ENCODE data around the gene SIRT7.

DNA sequence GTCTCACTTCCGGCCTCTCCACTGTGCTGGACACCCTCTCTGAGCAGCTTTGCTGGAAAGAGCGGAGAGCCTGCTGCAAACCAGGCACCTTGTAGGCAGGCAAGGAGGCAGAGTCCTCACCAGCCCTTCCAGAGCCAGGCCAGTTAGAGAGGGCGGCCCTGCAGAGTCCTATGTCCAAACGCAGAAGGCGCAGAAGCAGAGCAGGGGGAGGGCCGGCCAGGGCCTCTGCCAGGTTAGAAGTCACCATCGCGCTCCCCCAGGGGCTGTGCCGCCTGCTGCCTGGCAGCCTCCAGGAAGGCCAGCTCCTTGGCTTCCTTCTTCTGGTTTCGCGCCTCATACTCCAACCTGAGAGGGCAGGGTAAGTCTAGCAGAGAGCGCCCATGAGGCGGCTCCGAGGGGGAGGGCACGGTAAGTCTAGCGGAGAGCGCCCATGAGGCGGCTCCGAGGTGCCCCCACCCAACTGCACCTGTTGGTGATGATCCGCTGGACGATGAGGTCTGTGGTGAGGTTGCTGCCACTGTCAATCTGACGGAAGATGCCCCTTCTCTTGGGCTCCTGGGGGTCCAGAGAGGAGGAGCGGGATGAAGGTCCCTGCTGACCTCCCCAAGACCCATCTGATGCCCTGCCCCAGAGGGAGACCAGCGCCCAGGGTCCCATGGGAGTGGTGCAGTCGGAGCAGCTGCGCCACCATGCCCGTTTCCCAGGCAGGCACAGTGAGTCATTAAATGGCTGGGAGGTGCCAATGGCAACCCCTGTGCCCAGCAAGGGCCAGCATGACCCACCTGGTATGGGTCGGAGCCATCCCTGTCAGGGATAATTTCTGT, 13.2 kb downstream of the SIRT7 start:
- TF ChIP-seq, protein P1, sequence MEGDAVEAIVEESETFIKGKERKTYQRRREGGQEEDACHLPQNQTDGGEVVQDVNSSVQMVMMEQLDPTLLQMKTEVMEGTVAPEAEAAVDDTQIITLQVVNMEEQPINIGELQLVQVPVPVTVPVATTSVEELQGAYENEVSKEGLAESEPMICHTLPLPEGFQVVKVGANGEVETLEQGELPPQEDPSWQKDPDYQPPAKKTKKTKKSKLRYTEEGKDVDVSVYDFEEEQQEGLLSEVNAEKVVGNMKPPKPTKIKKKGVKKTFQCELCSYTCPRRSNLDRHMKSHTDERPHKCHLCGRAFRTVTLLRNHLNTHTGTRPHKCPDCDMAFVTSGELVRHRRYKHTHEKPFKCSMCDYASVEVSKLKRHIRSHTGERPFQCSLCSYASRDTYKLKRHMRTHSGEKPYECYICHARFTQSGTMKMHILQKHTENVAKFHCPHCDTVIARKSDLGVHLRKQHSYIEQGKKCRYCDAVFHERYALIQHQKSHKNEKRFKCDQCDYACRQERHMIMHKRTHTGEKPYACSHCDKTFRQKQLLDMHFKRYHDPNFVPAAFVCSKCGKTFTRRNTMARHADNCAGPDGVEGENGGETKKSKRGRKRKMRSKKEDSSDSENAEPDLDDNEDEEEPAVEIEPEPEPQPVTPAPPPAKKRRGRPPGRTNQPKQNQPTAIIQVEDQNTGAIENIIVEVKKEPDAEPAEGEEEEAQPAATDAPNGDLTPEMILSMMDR (IDR thresholded peaks at IDR 0.05; ENCODE audit: insufficient read depth, low read depth, low read length): no peak
- TF ChIP-seq EZH2 (IDR thresholded peaks at IDR 0.05; ENCODE audit: insufficient read depth, low read length): no peak
